Left forelimb (tissue), 1 donor: ENCODE measurements around the gene CST9L.

ENCODE experiments used
- DNase-seq: peaks from one replicate; pipeline ENCODE4 v3.0.0-alpha.2; 2018; ENCODE audit warnings: low spot score

CST9L gene

DNA sequence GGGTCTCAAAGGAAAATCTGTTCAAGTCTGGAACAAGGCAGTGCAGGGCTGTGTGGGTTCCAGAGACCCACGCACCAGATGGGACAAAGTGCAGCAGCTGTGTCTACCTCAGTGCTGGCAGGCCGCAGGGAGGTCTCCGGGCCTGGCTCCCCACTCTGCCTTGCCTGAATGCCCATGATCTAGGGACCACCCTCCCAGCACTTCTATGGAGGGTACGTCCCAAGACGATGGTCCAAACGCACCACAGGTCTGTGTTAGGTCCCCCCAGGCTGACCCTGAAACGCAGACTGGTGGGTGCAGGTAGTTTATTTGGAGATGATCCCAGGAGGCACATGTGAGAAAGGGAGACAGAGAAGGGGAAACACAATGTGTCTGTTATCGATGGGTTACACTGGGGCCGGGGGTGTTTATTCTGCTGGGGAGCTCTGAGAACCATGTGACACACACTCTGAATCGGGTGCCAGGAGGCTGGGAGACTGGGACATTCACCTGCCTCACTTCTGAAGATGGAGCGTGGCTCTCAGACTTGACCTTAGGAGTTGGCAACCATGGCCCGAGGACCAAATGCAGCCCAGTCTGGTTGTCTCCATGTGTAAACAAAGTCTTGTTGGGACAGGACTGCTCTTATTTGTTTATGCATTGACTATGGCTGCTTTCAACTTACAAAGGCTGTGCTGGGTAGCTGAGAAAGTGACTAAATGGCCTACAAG, 21.7 kb downstream of the CST9L start:
- no peak for DNase-seq

DNA sequence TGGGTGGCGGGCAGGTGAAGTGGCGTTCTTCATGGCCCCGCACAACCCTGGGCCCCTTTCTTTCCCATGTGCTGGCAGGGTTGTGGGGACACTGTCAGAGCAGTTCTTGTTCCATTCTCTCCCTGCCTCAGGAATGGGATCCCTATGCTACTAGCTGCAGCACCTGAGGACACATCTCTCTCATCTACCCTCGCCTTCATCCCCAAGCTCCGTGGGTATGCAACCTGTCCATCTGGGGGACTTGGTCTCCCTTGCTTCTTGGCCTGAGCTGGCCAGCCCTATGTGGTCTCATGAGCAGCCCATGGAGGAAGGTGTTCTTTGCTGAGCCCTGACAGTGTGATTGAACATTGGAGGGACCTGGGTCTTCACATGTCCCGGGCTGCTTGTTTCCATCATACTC, 24.2 kb downstream of the CST9L start:
- no peak for DNase-seq

DNA sequence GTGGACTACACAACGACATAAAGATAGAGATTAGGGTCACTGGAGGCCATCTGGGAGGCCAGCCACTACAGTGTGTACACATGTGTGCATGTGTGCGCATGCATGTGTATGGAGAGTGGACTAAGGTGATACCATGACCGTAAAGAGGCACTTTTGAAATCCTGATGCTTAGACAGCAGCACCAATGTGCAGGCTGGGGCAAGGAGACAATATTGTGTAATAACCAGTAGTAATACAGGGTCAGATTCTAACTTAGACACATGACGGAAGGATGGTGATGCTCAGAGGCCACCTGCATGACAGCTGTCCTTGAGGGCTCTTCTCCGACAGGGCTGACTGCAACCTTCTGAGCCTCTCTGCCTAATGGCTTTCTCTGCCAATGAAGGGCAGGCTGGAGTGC, 25.5 kb downstream of the CST9L start:
- DNase-seq, result no peak

DNA sequence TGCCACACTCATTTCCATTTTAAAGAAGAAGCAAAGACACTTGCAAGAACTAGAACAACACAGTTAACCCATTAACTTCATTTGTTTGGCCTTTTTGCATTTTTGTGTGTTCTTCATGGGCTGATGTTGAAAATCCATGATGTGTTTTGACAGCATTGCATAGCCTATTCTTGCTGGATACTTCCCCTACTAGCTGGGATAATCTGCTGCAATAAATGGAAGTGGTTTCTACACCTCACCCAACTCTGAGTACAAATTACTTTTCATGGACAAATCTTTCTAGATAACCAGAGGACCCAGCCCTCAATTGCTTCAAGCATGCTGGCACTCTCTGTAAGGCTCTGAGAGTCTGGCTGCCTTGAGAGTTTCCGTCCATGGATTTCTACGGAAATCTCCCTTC, 26.5 kb downstream of the CST9L start:
- no peak for DNase-seq

DNA sequence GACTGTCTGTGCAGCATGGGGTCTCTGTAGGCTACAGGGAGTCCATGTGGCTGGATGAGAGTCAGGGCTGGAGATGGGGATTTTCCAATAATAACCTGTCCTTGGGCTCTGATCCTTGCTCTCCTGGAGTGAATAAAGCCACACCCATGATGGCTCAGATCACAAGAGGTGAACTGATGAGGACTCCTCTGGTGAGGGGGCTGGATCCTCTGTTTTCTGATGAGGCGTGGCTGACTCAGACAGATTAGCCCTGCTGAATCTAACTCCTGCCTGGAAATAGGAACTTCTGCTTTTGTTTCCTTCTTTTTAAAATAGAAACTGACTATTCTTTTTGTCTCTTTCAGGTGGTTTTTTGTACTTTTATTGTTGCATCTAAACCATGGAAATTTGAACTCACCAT, 27.0 kb downstream of the CST9L start:
- no peak for DNase-seq

DNA sequence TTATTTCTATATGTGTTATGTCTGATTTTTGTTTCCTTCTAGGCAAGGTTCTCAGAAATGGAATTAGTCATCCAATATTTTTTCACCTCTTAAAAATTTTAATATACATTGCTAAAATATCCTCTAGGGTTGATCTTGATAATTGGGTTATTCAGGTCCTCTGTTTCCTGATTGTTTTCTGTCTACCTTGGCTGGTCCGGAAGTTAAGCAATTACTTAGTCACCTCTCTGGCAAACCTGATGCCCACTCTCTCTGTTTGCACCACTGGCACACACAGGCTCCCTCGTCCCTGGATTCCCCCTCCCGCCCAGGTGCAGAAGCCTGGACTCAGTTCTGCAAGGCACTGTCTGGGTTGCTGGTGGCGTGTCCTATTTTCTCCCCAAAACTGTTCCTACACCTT, 27.7 kb downstream of the CST9L start:
- no peak for DNase-seq

DNA sequence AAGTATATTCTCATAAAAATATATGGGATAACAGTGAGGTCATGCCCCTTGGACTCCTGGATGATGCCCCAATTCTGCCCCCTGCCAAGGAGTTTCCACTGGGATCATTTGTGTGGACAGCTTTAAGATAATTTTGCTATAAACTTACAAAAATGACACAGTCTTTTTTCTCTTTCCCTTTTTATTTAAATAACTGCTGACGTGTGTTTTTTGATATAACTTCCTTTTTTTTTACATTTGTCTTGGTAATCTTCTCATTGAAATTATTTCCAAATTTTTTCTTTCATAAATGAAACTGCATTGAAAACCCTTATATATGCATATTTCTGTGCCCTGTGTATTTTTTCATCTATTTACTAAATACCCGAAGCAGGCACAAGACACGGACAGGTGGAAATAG, 31.3 kb downstream of the CST9L start:
- DNase-seq, result no peak

DNA sequence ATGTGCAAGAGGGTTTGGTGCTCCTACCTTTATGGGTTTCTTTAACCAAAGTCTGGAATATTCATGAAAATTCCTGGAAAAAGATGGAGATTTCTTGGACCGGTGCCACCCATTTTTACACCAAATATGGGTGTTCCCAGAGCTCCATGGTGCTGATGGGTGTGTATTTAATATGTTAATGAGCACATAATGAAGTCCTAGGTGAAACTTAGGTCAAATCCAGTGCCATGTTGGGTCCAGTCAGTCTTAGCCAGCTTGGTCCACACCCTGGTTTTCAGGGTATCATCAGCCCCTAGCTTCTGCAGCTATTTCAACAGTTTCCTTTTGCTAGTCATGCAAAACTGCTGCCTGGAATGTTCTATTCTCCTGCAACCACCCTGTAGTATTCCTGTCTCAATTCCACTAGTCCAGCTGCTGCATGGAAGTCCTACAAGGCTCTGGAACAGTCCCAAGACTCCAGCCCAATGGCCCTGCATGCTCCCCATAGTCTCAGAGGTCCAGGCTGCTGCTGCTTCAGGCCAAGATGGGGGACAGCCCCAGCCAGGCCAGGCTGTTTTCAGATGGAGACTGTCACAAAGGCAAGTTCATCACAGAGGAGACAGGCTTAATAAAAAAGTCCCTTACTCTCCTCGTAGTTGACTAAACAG, 31.8 kb downstream of the CST9L start:
- no peak for DNase-seq

DNA sequence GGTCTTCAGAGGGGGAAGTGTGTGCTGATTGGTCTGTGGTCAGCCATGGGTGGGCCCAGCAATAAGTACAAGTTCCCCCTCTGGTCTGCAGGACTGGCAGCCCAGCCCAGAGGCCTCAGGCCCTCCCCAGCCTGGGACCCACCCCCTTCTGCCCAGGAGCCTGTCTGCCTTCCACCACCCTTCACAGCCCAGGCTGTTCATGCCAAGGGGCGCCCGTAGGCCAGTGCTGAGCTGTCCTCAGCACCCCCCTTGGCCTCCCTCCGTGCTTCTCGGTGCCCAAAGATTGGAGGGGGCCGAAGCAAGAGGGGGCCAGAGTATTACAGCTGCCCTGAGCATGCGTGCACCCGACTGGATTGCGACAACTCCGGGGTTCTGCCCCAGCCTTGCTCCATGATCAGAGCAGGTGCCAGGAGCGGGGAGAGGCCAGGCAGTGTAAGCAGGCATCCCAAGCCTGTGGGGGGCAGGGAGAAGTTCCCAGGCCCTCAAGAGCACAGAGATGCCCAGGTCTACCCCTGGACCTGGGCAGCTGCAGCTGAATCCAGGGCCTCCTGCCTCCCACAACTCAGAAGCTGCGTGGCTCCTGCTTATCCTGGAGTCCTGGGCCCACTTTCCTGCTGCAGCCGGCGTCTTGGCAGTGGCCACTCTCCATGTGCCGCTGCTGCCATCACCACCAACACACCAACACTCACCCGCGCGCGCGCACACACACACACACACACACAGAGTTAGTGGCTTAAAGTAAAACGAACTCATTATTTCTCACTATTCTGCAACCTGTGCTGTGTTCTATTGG, 33.3 kb downstream of the CST9L start:
- no peak for DNase-seq

DNA sequence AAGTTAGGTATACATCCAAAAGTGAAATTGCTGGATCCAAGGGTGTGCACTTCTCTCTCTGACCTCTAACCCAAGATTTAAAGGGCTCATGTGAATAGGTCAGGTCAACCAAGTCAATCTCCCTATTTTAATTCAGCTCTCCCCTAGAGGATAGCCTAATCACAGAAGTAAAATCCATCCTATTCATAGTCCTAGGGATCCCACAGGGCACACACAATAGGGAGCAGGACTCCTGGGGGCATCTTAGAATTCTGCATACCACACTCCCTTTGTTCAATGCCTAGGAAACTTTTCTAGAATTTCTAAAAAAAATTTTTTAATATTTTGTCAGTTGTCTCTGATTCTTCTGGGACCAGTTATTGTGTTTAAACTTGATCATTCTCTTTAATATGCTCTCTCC, 35.1 kb downstream of the CST9L start:
- no peak for DNase-seq

DNA sequence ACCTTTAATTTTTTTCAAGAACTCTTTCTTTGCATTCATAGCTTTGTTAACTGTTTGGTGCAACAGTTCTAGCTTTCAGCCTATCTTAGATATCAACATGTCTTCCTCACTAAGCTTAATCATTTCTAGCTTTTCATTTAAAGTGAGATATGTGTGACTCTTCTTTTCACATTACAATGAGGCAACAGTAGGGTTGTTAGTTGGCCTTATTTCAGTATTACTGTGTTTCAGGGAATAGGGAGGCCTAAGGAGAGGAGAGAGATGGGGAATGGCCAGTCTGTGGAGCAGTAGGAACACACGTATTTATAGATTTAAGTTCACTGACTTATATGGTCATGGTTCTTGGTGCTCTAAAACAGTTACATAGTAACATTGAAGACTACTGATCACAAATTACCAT, 35.8 kb downstream of the CST9L start:
- no peak for DNase-seq

DNA sequence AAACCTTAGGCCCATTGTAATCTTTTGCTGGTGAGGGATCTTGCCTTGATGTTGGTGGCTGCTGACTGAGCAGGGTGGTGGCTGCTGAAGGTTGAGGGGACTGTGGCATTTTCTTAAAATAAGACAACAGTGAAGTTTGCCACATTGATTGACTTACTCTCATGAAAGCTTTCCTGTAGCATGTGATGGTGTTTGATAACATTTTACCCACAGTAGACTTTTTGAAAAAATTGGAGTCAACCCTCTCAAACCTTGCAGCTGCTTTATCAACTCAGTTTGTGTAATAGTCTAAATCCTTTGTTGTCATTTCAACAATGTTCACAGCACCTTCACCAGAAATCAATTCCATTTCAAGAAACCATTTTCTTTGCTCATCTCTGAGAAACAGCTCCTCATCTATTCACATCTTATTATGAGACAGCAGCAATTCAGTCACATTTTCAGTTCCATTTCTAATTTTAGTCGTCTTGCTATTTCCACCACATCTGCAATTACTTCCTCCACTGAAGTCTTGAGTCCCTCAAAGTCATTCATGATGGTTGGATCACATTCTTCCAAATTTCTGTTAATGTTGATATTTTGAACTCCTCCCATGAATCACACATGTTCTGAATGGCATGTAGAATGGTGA, 37.2 kb downstream of the CST9L start:
- no peak for DNase-seq

DNA sequence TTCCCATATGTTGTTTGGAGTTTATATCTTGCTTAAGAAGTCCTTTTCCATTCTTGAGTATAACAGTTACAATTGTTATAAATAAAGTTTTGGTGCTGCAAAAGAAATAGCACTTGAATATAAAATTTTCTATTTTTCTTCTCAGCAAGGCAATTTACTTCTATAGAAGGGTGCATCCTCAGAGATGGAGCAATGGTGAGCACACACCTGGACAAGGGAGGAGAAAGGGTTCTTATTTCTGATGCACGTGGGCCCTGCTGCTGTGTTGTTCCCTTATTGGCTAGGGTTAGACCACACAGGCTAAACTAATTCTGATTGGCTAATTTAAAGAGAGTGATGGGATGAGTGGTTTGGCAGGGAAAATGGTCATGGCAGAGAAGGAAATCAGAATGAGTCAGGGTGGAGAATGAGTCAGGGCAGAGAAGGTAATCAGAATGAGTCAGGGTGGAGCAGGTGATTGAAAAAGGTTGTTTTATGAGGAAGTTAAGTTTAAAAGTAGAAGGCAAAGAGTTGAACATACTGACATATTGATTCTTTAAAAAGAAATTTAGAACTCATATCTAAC, 39.3 kb downstream of the CST9L start:
- no peak for DNase-seq

DNA sequence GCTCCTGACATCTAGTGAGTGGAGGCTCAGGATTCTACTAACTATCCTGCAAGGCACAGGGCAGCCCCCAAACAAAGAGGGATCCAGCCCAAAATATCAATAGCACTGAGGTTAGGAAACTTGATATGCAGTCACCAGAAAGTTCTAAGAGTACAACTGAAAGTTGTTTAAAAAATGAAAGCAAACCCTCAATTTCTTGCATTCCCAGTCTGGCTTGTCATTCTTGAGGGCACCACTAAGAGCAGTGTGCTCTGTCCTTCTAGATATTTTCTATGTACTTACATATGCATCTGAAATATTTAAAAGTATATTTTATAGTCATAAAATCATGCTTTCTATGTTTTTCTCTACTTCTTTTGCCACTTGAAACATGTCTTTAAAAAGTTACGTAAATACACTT, 41.4 kb downstream of the CST9L start:
- DNase-seq, result no peak

DNA sequence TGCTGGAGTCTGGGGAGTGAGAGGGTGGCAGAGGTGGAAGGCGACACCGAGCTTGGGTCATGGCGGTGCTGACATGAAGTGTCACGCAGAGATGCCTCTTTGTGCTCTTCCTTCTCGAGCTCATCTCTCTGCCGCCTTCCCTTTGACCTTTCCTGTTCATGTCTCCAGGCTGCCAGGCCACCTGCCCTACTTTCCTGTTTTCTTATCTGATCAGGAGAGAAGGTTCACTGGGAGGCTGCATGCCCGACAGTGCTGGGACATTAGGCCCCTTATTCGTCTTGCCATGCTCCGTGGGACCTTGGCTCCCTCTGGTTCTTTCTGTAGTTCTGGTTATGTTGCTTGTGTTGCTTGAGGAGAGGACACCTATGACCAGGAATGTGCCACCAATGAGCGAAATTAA, 44.1 kb downstream of the CST9L start:
- DNase-seq, result no peak

DNA sequence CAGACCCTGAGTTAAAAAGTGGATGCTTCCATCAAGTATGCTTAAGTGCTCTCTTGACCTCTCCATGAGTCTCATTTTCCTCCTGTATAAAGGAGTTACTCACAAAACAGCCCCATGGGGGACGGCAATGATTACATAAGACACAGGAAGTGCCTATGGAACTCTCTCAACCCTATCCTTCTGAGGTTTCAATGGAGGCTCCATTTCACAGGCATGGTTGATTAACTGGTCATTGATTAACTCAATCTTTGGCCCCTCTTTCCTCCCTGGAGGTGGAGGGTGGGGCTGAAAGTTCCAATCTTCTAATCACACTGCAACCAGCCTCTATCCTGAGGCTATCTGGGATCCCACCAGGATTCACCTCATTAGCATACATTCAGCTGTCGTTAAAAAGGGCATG, 48.1 kb downstream of the CST9L start:
- DNase-seq, result no peak

DNA sequence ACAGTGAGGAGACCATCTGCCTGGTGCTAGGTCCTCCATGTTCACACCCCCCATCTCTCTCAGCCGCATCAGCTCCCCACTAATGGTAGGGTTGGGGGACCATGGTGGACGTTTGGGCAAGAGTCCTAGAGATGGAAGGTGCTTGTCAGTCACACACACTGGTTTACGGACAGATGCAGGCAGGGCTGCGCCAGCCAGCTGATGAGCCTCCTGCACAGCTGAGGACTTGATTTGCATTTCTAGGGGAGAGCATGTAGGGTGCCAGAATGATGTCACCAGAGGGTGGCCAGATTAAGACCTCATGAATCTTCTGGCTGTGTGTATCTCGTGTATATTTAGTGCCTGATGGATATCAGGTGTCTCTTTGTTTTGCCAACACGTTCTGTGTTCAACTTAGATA, 48.7 kb downstream of the CST9L start:
- DNase-seq, result no peak

DNA sequence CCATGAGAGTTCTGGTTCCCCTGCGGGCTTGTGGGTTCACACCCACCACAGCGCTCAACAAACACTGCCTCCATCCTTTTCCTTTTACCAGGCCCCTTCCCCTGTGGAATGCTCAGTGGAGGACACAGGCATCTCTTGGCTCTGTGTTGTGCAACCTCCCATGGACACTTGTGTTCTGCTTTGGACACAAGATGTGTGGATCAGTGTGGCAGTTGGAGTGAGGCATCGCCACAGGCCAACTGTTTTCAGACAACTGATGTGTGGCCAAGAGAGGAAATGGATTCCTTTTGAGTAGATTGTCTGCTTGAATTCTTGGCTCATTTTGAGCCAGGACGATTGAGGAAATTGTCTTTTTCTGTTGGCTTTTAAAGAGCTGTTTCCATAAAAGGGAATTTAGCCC, 50.6 kb downstream of the CST9L start:
- no peak for DNase-seq

DNA sequence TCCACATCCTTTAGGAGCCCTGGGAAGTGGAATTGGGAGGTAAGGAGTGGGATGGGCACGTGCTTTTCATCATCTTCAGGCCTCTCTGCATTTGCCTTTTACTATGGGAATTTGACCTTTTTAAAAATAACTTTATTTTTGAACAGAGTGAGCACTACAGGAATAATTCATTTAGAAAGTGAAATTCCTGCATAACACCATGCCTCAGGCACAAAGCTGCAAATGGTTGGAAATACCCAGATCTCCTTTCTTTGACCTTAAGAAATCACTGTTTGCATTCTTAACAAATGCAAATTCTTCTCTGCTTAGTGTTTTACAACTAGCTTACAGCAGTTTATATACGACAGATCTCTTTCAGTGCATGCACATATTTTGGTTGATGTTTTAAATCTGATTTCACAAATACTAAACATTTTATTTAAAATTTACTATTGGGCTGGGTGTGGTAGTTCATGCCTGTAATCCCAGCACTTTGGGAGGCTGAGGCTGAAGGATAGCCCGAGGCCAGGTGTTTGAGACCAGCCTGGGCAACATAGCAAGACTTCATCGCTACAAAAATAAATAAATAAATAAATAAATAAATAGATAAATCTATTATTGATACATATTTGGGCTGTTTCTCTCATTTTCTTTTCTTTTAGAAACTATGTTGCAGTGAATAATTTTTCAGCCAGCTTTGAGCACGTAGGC, 52.9 kb downstream of the CST9L start:
- DNase-seq, result no peak

DNA sequence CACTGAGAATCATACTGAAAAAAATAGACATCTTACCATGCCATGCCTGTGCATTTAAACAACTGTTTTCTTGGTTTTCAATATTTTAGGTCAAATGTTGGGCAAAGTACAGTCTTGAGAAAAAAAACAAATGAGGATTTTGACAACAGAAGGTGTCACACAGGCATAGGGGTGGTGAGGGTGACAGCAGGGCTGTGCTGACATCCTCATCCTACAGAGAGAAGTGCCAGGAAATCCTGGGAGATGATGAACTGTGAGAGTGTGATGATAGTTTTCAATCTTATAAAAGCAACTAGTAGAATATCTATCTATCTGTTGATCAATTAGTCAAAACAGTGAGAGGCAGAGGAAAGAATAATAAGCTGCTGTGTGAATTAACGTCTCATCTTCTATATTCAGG, 53.4 kb downstream of the CST9L start:
- no peak for DNase-seq
